ENCODE measurements around the gene XRN2. TPM values are rescaled to one million over a fixed set of nuclear protein-coding genes. Genes with fewer than 3 reads are reported as not detected.
"Not testable (repeated sequence)": the region's sequence is repeated elsewhere in the genome, so short reads cannot be mapped to it uniquely, and the experiment has no call there.

The XRN2 gene
- total RNA-seq, 2 experiments from 2014 or later: 64.1 to 66.4 TPM

DNA sequence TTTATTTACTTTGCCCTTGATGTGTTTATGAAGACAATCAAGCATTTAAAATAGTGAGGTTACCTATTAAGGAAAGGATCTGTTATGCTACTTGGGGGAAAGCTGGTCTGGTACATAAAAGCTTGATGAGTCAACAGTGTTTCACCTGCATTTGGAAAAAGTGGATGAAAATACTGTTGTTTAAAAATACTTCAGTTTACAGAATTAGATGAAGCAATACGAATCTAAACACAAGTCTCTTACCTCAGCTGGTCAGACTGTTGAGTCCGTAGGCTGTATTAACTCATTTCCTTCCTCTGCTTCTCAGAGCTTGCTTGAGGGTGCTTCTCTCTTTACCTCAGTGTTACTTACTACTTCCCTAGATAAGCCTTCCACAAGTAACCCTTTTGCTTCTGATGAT, 58.1 kb downstream of the XRN2 start:
- CTCF ChIA-PET: no interaction called here
- Mint-ChIP-seq H3K27me3 (no peaks in the 10 kb centered on the region), H3K4me3 (no peak overlapping the region), H3K27ac (no peak overlapping the region), H3K4me1 (peaks cover 15% of the 10 kb centered on the region), H3K36me3 (ENCODE audit: low read depth) (peaks cover 38% of the 10 kb centered on the region), H3K9me3 (no peaks in the 10 kb centered on the region)
- DNase-seq: no peak
- POLR2A ChIA-PET: no interaction called here

DNA sequence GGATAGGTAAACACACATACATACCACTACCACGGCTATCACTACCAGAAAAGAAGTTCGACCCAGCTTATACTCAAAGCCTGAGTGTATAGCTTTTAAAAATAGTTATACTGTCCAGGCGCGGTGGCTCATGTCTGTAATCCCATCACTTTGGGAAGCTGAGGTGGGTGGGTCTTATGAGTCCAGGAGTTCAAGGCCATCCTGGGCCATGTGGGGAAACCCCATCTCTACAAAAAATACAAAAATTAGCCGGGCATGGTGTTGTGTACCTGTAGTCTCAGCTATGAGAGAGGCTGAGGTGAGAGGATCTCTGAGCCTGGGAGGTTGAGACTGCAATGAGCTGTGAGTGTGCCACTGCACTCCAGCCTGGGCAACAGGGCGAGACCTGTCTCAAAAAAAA, 61.3 kb downstream of the XRN2 start:
- ChIA-PET POLR2A (no interaction called here), CTCF (interaction anchor here (0.7 to 1.4 kb wide), 2 partner anchors 30 to 31 kb away, joined by 3 to 5 read pairs; no protein-coding TSS in a partner anchor)
- Mint-ChIP-seq H3K9me3 (no peaks in the 10 kb centered on the region), H3K27me3 (no peaks in the 10 kb centered on the region), H3K4me1 (peaks cover 15% of the 10 kb centered on the region), H3K4me3 (no peak overlapping the region), H3K36me3 (ENCODE audit: low read depth) (peaks cover 48% of the 10 kb centered on the region), H3K27ac (no peak overlapping the region)
- DNase-seq: no peak

DNA sequence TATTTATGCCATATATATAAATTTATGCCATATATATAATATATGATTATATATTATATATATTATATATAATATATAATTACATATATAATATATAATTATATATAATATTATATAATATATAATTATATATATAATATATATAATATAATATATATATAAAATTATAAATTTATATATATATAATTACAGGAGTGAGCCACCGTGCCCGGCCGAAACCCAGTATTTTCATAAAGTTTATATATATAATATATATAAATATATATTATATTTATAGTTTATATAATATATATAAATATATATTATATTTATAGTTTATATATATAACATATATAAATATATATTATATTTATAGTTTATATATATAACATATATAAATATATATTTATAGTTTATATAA, 62.6 kb downstream of the XRN2 start:
- peaks cover 43% of the 10 kb centered on the region for H3K36me3 Mint-ChIP-seq (ENCODE audit: low read depth)
- CTCF ChIA-PET: no interaction called here
- H3K9me3 Mint-ChIP-seq: no peaks in the 10 kb centered on the region

DNA sequence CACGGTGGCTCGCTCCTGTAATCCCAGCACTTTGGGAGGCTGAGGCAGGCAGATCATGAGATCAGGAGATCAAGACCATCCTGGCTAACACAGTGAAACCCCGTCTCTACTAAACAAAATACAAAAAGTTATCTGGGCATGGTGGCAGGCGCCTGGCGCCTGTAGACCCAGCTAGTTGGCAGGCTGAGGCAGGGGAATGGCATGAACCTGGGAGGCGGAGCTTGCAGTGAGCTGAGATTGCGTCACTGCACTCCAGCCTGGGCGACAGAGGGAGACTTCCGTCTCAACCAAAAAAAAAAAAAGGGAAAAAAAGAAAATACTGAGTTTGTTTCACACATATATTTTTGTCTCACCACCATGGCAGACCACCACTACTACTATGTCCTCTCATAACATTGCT, 63.1 kb downstream of the XRN2 start:
- DNase-seq, H3K27me3 Mint-ChIP-seq, CTCF ChIA-PET, H3K27ac Mint-ChIP-seq, H3K4me3 Mint-ChIP-seq, H3K4me1 Mint-ChIP-seq, POLR2A ChIA-PET, H3K9me3 Mint-ChIP-seq: not testable (repeated sequence)
- H3K36me3 Mint-ChIP-seq (ENCODE audit: low read depth): peaks cover 46% of the 10 kb centered on the region

More for the DNA sequence above, 62.6 kb downstream of the XRN2 start:
- Mint-ChIP-seq H3K4me3 (no peak overlapping the region), H3K27me3 (no peaks in the 10 kb centered on the region), H3K27ac (no peak overlapping the region), H3K4me1 (peaks cover 5% of the 10 kb centered on the region)
- no peak for DNase-seq
- POLR2A ChIA-PET: no interaction called here

DNA sequence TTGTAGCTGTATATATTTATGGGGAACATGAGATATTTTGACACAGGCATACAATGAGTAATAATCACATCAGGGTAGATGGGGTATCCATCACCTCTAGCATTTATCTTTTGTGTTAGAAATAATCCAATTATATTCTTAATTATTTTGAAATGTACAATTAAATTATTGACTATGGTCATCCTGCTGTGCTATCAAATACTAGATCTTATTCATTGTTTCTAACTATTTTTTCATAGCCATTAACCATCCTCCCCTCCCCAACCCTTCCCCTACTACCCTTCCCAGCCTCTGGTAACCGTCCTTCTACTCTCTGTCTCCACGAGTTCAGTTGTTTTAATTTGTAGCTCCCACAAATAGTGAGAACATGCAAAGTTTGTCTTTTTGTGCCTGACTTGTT, 65.7 kb downstream of the XRN2 start:
- Mint-ChIP-seq H3K36me3 (ENCODE audit: low read depth) (peaks cover 37% of the 10 kb centered on the region), H3K27ac (no peak overlapping the region), H3K27me3 (no peaks in the 10 kb centered on the region), H3K9me3 (no peaks in the 10 kb centered on the region), H3K4me1 (no peaks in the 10 kb centered on the region), H3K4me3 (no peak overlapping the region)
- ChIA-PET POLR2A (no interaction called here), CTCF (no interaction called here)
- DNase-seq: no peak

DNA sequence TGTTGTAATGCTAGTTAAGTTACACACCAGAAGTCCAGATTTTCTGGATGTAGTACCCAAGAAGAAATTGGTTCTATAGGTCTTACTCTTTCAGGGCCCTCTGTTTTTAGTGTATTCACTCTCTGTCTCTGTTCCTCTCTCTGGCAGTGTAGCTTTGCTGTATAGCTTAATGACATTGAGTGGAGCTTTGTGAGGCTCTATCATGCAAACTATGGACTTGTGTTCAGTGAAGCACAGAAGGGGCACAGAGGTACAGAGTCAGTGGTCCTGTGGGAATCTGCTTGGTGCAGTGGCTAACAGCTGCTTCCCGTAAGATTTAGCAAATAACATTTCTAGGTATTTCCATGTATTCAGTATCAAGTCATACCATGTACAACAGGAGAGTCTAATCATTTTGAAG, 68.1 kb downstream of the XRN2 start:
- no peak overlapping the region for H3K4me3 Mint-ChIP-seq
- peaks cover 42% of the 10 kb centered on the region for H3K36me3 Mint-ChIP-seq (ENCODE audit: low read depth)
- CTCF ChIA-PET: interaction anchor here (1.1 kb wide), 1 partner anchor 10 kb away, joined by 4 read pairs; no protein-coding TSS in a partner anchor
- no peaks in the 10 kb centered on the region for H3K4me1 Mint-ChIP-seq
- H3K27me3 Mint-ChIP-seq: no peaks in the 10 kb centered on the region
- no peak overlapping the region for H3K27ac Mint-ChIP-seq
- POLR2A ChIA-PET: no interaction called here
- no peak for DNase-seq
- no peaks in the 10 kb centered on the region for H3K9me3 Mint-ChIP-seq

DNA sequence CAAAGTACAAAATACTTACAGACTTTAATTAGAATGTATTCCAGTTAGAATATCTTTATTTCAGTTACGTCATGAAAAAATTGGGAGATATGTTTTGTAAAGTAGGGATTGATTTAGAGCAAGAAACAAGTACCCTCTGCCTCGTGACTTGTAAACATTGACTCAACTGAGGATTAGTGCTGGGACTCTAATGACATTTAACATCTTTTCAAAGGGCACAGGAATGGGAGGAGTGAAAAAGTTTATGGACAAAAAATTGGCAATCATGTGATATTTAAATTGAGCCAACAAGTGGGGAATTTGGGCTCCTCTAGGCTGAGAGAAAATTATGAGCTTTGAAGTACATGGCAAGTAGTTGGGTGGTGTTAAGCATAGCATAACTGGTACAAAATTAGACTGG, 68.9 kb downstream of the XRN2 start:
- Mint-ChIP-seq H3K27ac (no peak overlapping the region), H3K4me3 (no peak overlapping the region), H3K9me3 (no peaks in the 10 kb centered on the region), H3K27me3 (no peaks in the 10 kb centered on the region), H3K36me3 (ENCODE audit: low read depth) (peaks cover 40% of the 10 kb centered on the region), H3K4me1 (no peaks in the 10 kb centered on the region)
- POLR2A ChIA-PET: no interaction called here
- CTCF ChIA-PET: no interaction called here
- no peak for DNase-seq

DNA sequence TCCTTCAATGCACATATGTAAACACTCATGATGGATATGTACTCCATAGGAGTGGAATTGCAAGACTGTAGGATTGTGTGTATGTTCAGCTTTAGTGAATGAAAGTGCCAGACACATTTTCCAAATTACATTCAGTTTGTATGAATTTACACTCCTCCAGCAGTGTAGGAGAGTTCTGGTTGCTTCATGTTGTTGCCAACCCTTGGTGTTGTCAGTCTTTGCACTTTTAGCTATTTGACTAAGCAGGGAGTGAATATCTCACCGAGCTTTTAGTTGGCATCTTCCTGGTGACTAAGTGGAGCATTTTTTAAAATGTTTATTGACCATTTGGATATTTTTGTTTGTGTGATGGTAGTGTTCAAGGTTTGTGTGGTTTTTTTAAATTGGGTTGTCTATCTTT, 70.3 kb downstream of the XRN2 start:
- peaks cover 41% of the 10 kb centered on the region for H3K36me3 Mint-ChIP-seq (ENCODE audit: low read depth)
- no peaks in the 10 kb centered on the region for H3K9me3 Mint-ChIP-seq
- CTCF ChIA-PET: no interaction called here
- H3K27me3 Mint-ChIP-seq: no peaks in the 10 kb centered on the region
- POLR2A ChIA-PET: no interaction called here
- DNase-seq: no peak
- H3K4me1 Mint-ChIP-seq: peaks cover 1% of the 10 kb centered on the region
- H3K27ac Mint-ChIP-seq: no peak overlapping the region
- H3K4me3 Mint-ChIP-seq: no peak overlapping the region

DNA sequence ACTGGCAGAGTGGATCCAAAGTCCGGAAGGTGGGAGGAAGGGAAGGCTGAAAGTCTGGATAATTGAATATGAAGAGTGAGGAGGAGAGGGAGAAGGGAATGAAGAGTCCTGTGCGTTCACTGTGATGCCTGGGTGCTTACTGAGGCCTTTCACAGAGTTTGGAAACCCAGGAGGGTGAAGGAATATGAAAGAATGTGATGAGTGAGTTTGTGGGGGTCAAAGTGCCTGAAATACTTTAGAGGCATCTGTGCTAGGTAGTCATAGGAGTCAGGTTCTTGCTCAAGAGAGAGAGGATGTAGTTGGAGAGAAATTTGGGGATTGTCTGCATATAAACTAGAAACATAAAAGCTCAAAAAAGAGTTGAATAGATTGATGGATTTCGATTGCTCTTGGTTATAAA, 73.5 kb downstream of the XRN2 start:
- H3K4me3 Mint-ChIP-seq: no peak overlapping the region
- no peaks in the 10 kb centered on the region for H3K27me3 Mint-ChIP-seq
- H3K4me1 Mint-ChIP-seq: peaks cover 1% of the 10 kb centered on the region
- POLR2A ChIA-PET: no interaction called here
- CTCF ChIA-PET: interaction anchor here (0.7 kb wide), 1 partner anchor 239 kb away, joined by 3 read pairs; no protein-coding TSS in a partner anchor
- no peak for DNase-seq
- peaks cover 30% of the 10 kb centered on the region for H3K36me3 Mint-ChIP-seq (ENCODE audit: low read depth)
- H3K9me3 Mint-ChIP-seq: no peaks in the 10 kb centered on the region
- no peak overlapping the region for H3K27ac Mint-ChIP-seq

DNA sequence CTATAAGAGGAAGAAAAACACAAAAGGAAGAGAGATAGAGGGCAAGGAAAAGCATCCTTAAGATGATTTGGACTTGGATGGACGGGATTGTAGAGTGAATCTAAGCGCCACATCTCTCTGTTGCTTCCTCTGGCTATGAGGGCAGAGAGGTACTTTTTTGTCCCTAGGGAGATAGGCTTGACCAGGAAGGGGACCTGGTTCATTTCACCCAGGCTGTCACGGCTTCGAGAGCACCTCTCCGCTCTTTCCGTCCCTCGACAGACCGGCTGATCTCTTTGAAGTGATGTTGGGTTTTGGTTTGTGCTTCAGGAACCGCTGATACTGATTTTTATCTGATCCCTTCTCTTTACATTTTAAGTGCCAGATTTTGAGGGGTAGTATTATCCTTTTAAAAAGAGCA, 74.6 kb downstream of the XRN2 start:
- no peak overlapping the region for H3K27ac Mint-ChIP-seq
- CTCF ChIA-PET: no interaction called here

DNA sequence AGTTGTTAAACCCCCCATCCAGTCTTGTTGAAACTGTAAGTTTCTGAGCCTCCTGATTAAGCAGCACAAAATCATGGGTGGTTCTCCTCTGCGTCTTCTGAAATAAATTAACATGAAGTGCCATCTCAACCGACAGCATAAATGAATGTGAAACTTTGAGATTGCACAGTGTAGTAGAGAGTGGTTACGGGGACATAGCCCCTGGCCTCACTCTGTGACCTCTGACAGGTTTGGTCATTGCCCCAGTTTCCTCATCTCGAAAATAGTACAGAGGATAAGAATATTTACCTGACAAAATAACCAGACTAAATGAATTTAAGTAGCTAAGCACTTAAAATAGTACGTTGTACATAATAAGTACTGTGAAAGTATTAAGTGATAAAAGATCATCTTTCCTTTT, 75.1 kb downstream of the XRN2 start:
- Mint-ChIP-seq H3K9me3 (no peaks in the 10 kb centered on the region), H3K4me1 (peaks cover 1% of the 10 kb centered on the region), H3K27me3 (no peaks in the 10 kb centered on the region), H3K4me3 (no peak overlapping the region), H3K27ac (no peak overlapping the region), H3K36me3 (ENCODE audit: low read depth) (peaks cover 29% of the 10 kb centered on the region)
- no peak for DNase-seq
- CTCF ChIA-PET: no interaction called here
- POLR2A ChIA-PET: no interaction called here

More for the DNA sequence above, 74.6 kb downstream of the XRN2 start:
- no peaks in the 10 kb centered on the region for H3K9me3 Mint-ChIP-seq
- POLR2A ChIA-PET: no interaction called here
- no peak overlapping the region for H3K4me3 Mint-ChIP-seq
- no peaks in the 10 kb centered on the region for H3K27me3 Mint-ChIP-seq
- H3K36me3 Mint-ChIP-seq (ENCODE audit: low read depth): peaks cover 32% of the 10 kb centered on the region
- H3K4me1 Mint-ChIP-seq: peaks cover 1% of the 10 kb centered on the region
- DNase-seq: no peak

DNA sequence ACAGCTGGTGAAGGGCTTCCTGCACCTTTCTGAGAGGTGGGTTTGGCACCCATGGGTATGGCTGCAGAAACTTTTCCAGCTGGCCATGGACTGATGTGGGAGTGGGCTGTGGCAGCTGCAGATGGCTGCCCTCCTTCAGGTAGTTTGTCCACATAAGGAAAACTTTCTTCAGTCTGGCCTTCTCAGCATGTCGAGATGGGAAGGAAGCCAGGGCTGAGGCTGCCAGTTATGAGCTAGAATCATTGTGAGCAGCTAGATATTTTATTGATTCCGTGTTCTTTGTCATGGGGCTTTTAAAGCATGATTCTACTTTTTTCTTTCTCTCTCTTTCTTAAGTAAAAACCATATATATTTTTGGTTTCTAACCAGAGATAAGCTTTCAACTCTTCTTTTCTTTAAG, 77.6 kb downstream of the XRN2 start:
- Mint-ChIP-seq H3K9me3 (no peaks in the 10 kb centered on the region), H3K4me3 (no peak overlapping the region), H3K27ac (no peak overlapping the region), H3K27me3 (no peaks in the 10 kb centered on the region), H3K4me1 (peaks cover 1% of the 10 kb centered on the region), H3K36me3 (ENCODE audit: low read depth) (peaks cover 28% of the 10 kb centered on the region)
- ChIA-PET POLR2A (no interaction called here), CTCF (interaction anchor here (1.0 kb wide), 1 partner anchor 10 kb away, joined by 4 read pairs; no protein-coding TSS in a partner anchor)
- no peak for DNase-seq

DNA sequence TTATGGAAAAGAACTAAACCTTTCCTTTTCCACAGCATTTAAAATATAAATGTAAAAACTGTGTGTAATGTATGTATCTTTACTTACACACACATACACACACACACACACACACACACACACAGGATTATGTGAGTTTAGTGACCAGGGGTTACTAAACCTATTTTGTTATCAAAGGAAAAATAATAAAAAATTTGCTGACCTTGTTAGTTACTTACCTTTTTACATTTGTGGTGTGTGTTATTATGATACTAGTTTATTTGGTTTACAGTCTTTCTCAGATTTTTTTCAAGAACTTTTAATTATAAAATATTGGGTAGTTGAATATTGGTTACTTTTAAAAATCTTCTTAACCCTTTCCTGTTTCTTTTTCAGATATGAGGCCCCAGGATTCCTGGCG, 78.5 kb downstream of the XRN2 start:
- Mint-ChIP-seq H3K4me3 (no peak overlapping the region), H3K9me3 (no peaks in the 10 kb centered on the region), H3K36me3 (ENCODE audit: low read depth) (peaks cover 28% of the 10 kb centered on the region), H3K4me1 (peaks cover 1% of the 10 kb centered on the region), H3K27ac (no peak overlapping the region), H3K27me3 (no peaks in the 10 kb centered on the region)
- ChIA-PET CTCF (no interaction called here), POLR2A (no interaction called here)
- no peak for DNase-seq

DNA sequence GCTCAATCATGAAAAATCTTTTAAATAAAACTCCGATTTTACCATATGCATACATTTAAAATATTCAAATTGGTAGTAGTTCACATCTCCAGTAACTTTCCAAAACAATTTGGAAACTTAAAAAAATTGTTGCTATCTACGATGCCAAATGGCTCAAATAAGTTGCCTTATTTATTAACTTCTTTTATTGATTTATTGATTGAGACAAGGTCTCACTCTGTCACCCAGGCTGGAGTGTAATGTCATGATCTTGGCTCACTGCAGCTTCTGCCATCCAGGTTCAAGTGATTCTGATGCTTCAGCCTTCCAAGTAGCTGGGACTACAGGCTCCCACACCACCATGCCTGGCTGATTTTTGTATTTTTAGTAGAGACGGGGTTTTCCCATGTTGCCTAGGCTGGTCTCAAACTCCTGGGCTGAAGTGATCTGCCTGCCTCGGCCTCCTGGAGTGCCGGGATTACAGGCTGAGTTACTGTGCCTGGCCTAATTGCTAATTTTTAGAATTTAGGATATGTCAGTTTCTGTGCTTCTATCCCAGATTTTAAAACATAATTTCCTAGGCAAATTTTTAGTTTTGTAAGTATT, 81.3 kb downstream of the XRN2 start:
- DNase-seq: no peak
- Mint-ChIP-seq H3K36me3 (ENCODE audit: low read depth) (peaks cover 40% of the 10 kb centered on the region), H3K27me3 (no peaks in the 10 kb centered on the region), H3K27ac (no peak overlapping the region), H3K4me3 (no peak overlapping the region), H3K4me1 (no peaks in the 10 kb centered on the region), H3K9me3 (no peaks in the 10 kb centered on the region)
- ChIA-PET CTCF (no interaction called here), POLR2A (no interaction called here)

Measured in activated CD4-positive, alpha-beta T cell treated with anti-CD3 and anti-CD28 coated beads, Interleukin-2, amount 10 ng/mL, durations not matched to agents 7 days and 5 days (primary cell).